Measurements from ENCODE around the gene ZCCHC14.

DNA sequence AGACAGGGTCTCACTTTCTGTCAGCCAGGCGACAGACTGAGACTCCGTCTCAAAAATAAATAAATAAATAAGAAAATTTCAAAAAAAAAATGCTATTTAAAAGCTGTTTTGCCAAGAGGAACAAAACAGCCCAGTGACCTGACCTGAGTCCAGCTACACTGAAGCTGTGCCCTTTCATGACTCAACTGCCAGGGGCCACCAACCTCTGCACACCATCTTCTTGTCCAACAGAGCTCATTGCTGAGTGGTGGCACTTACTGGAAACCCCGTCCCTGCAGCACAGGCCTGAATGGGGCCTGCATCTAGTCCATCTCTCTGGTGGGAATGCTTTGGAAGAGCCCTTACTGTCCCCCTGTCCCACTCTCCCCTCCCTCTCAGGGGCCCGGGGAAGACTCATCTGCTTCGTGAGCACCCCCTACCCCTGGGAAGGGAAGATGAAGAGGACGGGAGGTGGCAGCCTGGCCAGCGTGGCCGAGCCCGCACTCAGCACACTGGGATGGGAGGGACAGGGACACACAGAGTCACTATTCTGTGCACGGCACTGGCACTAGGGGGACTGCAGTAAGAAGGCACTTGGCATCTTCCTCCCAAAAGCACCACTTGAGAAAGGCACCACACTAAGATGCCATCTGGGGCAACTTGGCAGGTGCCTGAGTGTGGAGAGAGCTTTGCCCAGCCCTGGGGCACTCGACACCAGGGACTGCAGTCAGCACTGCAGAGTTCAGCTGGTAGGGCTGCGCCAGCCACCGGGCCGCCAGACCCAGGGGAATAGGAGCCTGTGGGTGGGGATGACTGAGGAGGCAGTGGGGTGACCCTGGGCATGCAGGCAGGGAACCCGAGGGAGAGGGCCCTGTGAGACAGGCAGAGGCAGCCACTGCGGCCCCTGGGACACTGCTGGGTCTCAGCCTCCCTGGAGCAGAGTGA is 122.8 kb downstream of the ZCCHC14 start:
- TF ChIP-seq, protein P1, sequence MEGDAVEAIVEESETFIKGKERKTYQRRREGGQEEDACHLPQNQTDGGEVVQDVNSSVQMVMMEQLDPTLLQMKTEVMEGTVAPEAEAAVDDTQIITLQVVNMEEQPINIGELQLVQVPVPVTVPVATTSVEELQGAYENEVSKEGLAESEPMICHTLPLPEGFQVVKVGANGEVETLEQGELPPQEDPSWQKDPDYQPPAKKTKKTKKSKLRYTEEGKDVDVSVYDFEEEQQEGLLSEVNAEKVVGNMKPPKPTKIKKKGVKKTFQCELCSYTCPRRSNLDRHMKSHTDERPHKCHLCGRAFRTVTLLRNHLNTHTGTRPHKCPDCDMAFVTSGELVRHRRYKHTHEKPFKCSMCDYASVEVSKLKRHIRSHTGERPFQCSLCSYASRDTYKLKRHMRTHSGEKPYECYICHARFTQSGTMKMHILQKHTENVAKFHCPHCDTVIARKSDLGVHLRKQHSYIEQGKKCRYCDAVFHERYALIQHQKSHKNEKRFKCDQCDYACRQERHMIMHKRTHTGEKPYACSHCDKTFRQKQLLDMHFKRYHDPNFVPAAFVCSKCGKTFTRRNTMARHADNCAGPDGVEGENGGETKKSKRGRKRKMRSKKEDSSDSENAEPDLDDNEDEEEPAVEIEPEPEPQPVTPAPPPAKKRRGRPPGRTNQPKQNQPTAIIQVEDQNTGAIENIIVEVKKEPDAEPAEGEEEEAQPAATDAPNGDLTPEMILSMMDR (IDR thresholded peaks at IDR 0.05; ENCODE audit: insufficient read depth, low read length), result no peak
- TF ChIP-seq, protein P2, sequence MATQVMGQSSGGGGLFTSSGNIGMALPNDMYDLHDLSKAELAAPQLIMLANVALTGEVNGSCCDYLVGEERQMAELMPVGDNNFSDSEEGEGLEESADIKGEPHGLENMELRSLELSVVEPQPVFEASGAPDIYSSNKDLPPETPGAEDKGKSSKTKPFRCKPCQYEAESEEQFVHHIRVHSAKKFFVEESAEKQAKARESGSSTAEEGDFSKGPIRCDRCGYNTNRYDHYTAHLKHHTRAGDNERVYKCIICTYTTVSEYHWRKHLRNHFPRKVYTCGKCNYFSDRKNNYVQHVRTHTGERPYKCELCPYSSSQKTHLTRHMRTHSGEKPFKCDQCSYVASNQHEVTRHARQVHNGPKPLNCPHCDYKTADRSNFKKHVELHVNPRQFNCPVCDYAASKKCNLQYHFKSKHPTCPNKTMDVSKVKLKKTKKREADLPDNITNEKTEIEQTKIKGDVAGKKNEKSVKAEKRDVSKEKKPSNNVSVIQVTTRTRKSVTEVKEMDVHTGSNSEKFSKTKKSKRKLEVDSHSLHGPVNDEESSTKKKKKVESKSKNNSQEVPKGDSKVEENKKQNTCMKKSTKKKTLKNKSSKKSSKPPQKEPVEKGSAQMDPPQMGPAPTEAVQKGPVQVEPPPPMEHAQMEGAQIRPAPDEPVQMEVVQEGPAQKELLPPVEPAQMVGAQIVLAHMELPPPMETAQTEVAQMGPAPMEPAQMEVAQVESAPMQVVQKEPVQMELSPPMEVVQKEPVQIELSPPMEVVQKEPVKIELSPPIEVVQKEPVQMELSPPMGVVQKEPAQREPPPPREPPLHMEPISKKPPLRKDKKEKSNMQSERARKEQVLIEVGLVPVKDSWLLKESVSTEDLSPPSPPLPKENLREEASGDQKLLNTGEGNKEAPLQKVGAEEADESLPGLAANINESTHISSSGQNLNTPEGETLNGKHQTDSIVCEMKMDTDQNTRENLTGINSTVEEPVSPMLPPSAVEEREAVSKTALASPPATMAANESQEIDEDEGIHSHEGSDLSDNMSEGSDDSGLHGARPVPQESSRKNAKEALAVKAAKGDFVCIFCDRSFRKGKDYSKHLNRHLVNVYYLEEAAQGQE (IDR thresholded peaks at IDR 0.05; ENCODE audit: insufficient replicate concordance, low read depth), result no peak
- TF ChIP-seq POLR2AphosphoS5 (IDR thresholded peaks at IDR 0.05; ENCODE audit: low read depth), result no peak
- TF ChIP-seq SPI1 (IDR thresholded peaks at IDR 0.05; ENCODE audit: borderline replicate concordance, low read depth), result no peak
- no peak for TF ChIP-seq GABPA (IDR thresholded peaks at IDR 0.05; ENCODE audit: low read depth)
